Psoas muscle (tissue), 8 donors: ENCODE data around the gene RIPPLY1. TPM values are rescaled to one million over a fixed set of nuclear protein-coding genes. Genes with fewer than 3 reads are reported as not detected.

Experiments
- ATAC-seq, 4 donors: fragments of 200-7000 bp; cut with Tn5 transposase; one replicate each; pipeline ENCODE4 v1.9.1; 2020; ENCODE audit warnings: moderate library complexity in 3 of 4, mild to moderate bottlenecking in 2 of 4
- DNase-seq, 2 donors: peaks; one replicate each; pipeline ENCODE4 v3.0.0-alpha.2; 2020
- H3K27ac ChIP-seq: fragments of 200-600 bp; one replicate; pipeline ENCODE4 v1.8.0; 2022
- H3K27me3 ChIP-seq, 3 donors: fragments of 200-600 bp in 1 of 3; one replicate each; pipeline versions ENCODE4 v1.6.1 to v1.8.0; 2013 to 2022; ENCODE audit warnings: low read length in 2 of 3, mild to moderate bottlenecking in 2 of 3, moderate library complexity in 1 of 3; ENCODE audit not compliant: insufficient read depth in 3 of 3
- H3K36me3 ChIP-seq, 2 donors: fragments of 200-600 bp in 1 of 2; one replicate each; pipeline versions ENCODE4 v1.6.1 to v1.8.0; 2013 to 2022; ENCODE audit warnings: low read depth in 1 of 2, mild to moderate bottlenecking in 1 of 2, moderate library complexity in 1 of 2; ENCODE audit not compliant: insufficient read depth in 1 of 2
- H3K4me1 ChIP-seq: fragments of 200-600 bp; one replicate; pipeline ENCODE4 v1.8.0; 2022
- H3K4me3 ChIP-seq: fragments of 200-600 bp; one replicate; pipeline ENCODE4 v1.8.0; 2022; ENCODE audit warnings: mild to moderate bottlenecking
- H3K9me3 ChIP-seq: fragments of 200-600 bp; one replicate; pipeline ENCODE4 v1.8.0; 2022
- WGBS, 3 donors: extraction: QIAGEN DNeasy Blood & Tissue Kit; methylation state at CpG; one replicate each; pipeline versions ENCODE4 v1.1.6 to v1.1.7; 2013; 5-methylcytosine and 5-hydroxymethylcytosine counted together
- intact Hi-C, 2 donors: fragments of 100-400 bp; cut with DNase I; formaldehyde crosslinking; loops; one replicate each; pipeline versions ENCODE4 v1.11.0 to v1.14.2; 2022
- polyA plus RNA-seq, 3 donors: library from polyadenylated mRNA; stranded (reverse); fragments of 200-250 nt; gene quantifications; one replicate each; pipeline ENCODE4 v1.2.3, GENCODE V29; 2013
- total RNA-seq, 4 donors: library from RNA; stranded (reverse); fragmentation: NEBNext Ultra II Directional in 2 of 4; extraction: Animal tissue kit (Norgen Biotek cat#: 25700) in 2 of 4; gene quantifications; one replicate each; pipeline versions ENCODE4 v1.2.1 to v1.2.4, GENCODE V29; 2021 to 2023
- TF ChIP-seq, protein P1 (sequence below): fragments of 200-600 bp; IDR thresholded peaks from one replicate; pipeline ENCODE4 v1.8.0; 2022; ENCODE audit warnings: antibody characterized with exemption
- donor health status: healthy with polysubstance abuse.
- donor health status: DM: no; HTN: no; CAD: no; lungs with moderate emphysema.
- donor health status: Bipolar disorder and iron deficiency.
- donor health status: healthy.
- donor health status: DM: yes; HTN: yes; CAD: no.
- donor health status: DM: no; HTN: no; CAD: no.
- donor health status: DM: no; HTN: no; CAD: no.
- donor health status: DM: yes; HTN: yes; CAD: no.

The RIPPLY1 gene
- total and polyA plus RNA-seq, 7 donors = 0.08 to 0.36 (median 0.30) TPM; not detected in 2

GRCh38 chrX:106917830-106918500, 14.8 kb upstream of the RIPPLY1 start:
- intact Hi-C loops = no loop called here

GRCh38 chrX:106912864-106913263, 9.7 kb upstream of the RIPPLY1 start:
- Histone ChIP-seq H3K27ac (no peak overlapping the region), H3K4me1 (no peaks in the 10 kb centered on the region), H3K4me3 (no peak overlapping the region), H3K9me3 (no peaks in the 10 kb centered on the region), H3K27me3 (peaks cover 0 to 19% (median 0%) of the 10 kb centered on the region in 3 donors), H3K36me3 (no peaks in the 10 kb centered on the region)
- intact Hi-C loops = no loop called here
- TF ChIP-seq, protein P1, sequence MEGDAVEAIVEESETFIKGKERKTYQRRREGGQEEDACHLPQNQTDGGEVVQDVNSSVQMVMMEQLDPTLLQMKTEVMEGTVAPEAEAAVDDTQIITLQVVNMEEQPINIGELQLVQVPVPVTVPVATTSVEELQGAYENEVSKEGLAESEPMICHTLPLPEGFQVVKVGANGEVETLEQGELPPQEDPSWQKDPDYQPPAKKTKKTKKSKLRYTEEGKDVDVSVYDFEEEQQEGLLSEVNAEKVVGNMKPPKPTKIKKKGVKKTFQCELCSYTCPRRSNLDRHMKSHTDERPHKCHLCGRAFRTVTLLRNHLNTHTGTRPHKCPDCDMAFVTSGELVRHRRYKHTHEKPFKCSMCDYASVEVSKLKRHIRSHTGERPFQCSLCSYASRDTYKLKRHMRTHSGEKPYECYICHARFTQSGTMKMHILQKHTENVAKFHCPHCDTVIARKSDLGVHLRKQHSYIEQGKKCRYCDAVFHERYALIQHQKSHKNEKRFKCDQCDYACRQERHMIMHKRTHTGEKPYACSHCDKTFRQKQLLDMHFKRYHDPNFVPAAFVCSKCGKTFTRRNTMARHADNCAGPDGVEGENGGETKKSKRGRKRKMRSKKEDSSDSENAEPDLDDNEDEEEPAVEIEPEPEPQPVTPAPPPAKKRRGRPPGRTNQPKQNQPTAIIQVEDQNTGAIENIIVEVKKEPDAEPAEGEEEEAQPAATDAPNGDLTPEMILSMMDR = no peak
- WGBS, 3 donors = 59 to 79% (median 78%) methylated on average over 2 of the region's 2 CpGs
- ATAC-seq (no peak), DNase-seq (no peak)

More at GRCh38 chrX:106917830-106918500, 14.8 kb upstream of the RIPPLY1 start:
- TF ChIP-seq, protein P1 = no peak
- DNase-seq (no peak), ATAC-seq (no peak)
- WGBS, 3 donors = 50 to 75% (median 72%) methylated on average over 6 of the region's 6 CpGs
- Histone ChIP-seq H3K4me1 (no peaks in the 10 kb centered on the region), H3K9me3 (no peaks in the 10 kb centered on the region), H3K4me3 (no peak overlapping the region), H3K27me3 (peaks cover 0 to 20% (median 0%) of the 10 kb centered on the region in 3 donors), H3K27ac (no peak overlapping the region), H3K36me3 (no peaks in the 10 kb centered on the region)

GRCh38 chrX:106906361-106906760, 3.2 kb upstream of the RIPPLY1 start:
- Histone ChIP-seq H3K4me3 (no peak overlapping the region), H3K9me3 (no peaks in the 10 kb centered on the region), H3K4me1 (peaks cover 30% of the 10 kb centered on the region), H3K27me3 (no peaks in the 10 kb centered on the region), H3K36me3 (no peaks in the 10 kb centered on the region), H3K27ac (peak overlapping the region; percentile 77)
- WGBS, 3 donors = 54 to 58% (median 54%) methylated on average over 4 to 6 of the region's 6 CpGs
- ATAC-seq (no peak), DNase-seq (no peak)
- intact Hi-C loops = loop anchor here in 1 of 2 donors (10.0 kb wide), 1 partner anchor 182 kb away; the partner anchor contains the start of gene RNF128
- TF ChIP-seq, protein P1 = no peak

DNA sequence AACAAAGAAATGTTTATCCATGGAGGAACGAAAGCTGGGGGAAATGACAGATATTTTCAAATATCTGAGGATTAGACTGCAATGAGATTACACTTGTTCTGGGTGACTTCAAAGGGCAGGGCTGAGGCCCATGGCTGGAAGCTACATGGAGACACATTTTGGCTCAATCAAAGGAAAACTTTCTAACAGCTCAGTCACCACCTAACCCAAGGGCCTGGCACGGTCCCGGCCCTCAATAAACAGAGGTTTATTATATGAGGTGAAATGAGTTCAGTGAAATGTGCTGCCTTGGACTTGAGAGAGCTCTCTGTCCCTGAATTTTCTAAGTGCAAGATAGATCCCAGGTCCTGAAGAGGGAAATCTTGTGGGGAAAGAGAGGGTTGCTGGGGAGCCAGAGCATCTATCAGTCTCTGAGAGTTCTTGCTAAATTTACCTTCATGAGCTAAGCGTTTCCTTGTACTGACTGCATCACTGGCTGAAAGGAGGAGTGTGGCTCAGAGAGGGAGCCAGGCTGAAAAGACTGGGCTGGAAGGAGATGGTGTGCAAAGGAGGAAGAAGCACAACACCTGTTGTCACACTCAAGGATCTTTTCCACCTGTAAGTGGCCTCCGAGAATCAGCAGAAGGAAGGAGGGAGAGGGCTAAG, 2.0 kb upstream of the RIPPLY1 start:
- Histone ChIP-seq H3K36me3 (no peaks in the 10 kb centered on the region), H3K4me3 (no peak overlapping the region), H3K9me3 (no peaks in the 10 kb centered on the region), H3K27ac (peak overlapping the region; percentile 77), H3K4me1 (peaks cover 30% of the 10 kb centered on the region), H3K27me3 (no peaks in the 10 kb centered on the region)
- intact Hi-C loops = loop anchor here in 1 of 2 donors (10.0 kb wide), 1 partner anchor 180 kb away; the partner anchor contains the start of gene RNF128
- DNase-seq (no peak), ATAC-seq (peak; percentile 76 to 90 (median 84))
- TF ChIP-seq, protein P1 = no peak
- 27 to 48% (median 38%) methylated on average over 4 to 5 of the region's 5 CpGs for WGBS, 3 donors
